MCF 10A (cell line): ENCODE measurements around the gene DPP3. TPM values are rescaled to one million over a fixed set of nuclear protein-coding genes. Genes with fewer than 3 reads are reported as not detected.

Experiments
- BruUV-seq: library from RNA; stranded (reverse); fragments of 400-500 nt; replicated peaks from 2 replicates; lab custom pipeline; 2021; lab: Mats Ljungman, UMichigan
- CTCF ChIA-PET: fragments of 300-600 bp; sonication (Branson Sonifier 250); formaldehyde crosslinking; extraction: SDS; loops from one replicate; lab custom pipeline; 2021; ENCODE audit warnings: antibody characterized with exemption, inconsistent platforms; lab: Yijun Ruan, JAX
- POLR2A ChIA-PET: fragments of 300-600, 350-650 bp; sonication (Branson Sonifier 250); formaldehyde crosslinking; extraction: SDS; loops from one replicate; lab custom pipeline; 2020; ENCODE audit warnings: antibody characterized with exemption, inconsistent platforms; lab: Yijun Ruan, JAX
- DNase-seq: peaks from one replicate; pipeline ENCODE4 v3.0.0-alpha.2; 2018; ENCODE audit not compliant: unreplicated experiment
- H3K27ac Mint-ChIP-seq: one replicate; pipeline ENCODE4 v1.8.0; 2022; ENCODE audit warnings: mild to moderate bottlenecking, low read depth, mixed read lengths; ENCODE audit not compliant: unreplicated experiment
- H3K27me3 Mint-ChIP-seq: one replicate; pipeline ENCODE4 v1.8.0; 2022; ENCODE audit warnings: mixed read lengths; ENCODE audit not compliant: insufficient read depth, unreplicated experiment
- H3K36me3 Mint-ChIP-seq: one replicate; pipeline ENCODE4 v1.8.0; 2022; ENCODE audit warnings: mild to moderate bottlenecking, moderate library complexity, mixed read lengths; ENCODE audit not compliant: insufficient read depth, unreplicated experiment
- H3K4me1 Mint-ChIP-seq: one replicate; pipeline ENCODE4 v1.8.0; 2022; ENCODE audit warnings: mixed read lengths; ENCODE audit not compliant: insufficient read depth, unreplicated experiment
- H3K4me3 Mint-ChIP-seq: one replicate; pipeline ENCODE4 v1.8.0; 2022; ENCODE audit warnings: mild to moderate bottlenecking, moderate library complexity, mixed read lengths; ENCODE audit not compliant: unreplicated experiment
- H3K9me3 Mint-ChIP-seq: one replicate; pipeline ENCODE4 v1.8.0; 2022; ENCODE audit warnings: mixed read lengths; ENCODE audit not compliant: unreplicated experiment
- intact Hi-C: fragments of 100-400 bp; cut with micrococcal nuclease; formaldehyde crosslinking; loops from 2 replicates; pipeline ENCODE4 v1.14.1; 2022
- total RNA-seq: library from RNA; stranded (reverse); gene quantifications from 2 replicates; pipeline ENCODE4 v1.2.3, GENCODE V29; 2022
- TF ChIP-seq, protein P1 (sequence below): fragments of 200-600 bp; IDR thresholded peaks from one replicate; pipeline ENCODE4 v1.8.0; 2022; ENCODE audit warnings: antibody characterized with exemption, mild to moderate bottlenecking; ENCODE audit not compliant: unreplicated experiment

The DPP3 gene
- total RNA-seq, 1 experiment from 2014 or later = 40.9 TPM

GRCh38 chr11:66473608-66474515, 6.4 kb upstream of the DPP3 start:
- Mint-ChIP-seq H3K27ac (no peak overlapping the region), H3K4me3 (no peak overlapping the region), H3K27me3 (no peaks in the 10 kb centered on the region), H3K36me3 (peaks cover 27% of the 10 kb centered on the region), H3K9me3 (no peaks in the 10 kb centered on the region), H3K4me1 (peaks cover 13% of the 10 kb centered on the region)
- CTCF ChIA-PET = interaction anchor here (0.6 kb wide), 1 partner anchor 34 kb away, joined by 3 read pairs; no protein-coding TSS in a partner anchor
- no peak for DNase-seq
- POLR2A ChIA-PET = interaction anchor here (0.6 kb wide), 3 partner anchors 119 to 1140 kb away, joined by 3 to 5 read pairs (median 3); partner anchors contain the start of gene DPF2
- TF ChIP-seq, protein P1, sequence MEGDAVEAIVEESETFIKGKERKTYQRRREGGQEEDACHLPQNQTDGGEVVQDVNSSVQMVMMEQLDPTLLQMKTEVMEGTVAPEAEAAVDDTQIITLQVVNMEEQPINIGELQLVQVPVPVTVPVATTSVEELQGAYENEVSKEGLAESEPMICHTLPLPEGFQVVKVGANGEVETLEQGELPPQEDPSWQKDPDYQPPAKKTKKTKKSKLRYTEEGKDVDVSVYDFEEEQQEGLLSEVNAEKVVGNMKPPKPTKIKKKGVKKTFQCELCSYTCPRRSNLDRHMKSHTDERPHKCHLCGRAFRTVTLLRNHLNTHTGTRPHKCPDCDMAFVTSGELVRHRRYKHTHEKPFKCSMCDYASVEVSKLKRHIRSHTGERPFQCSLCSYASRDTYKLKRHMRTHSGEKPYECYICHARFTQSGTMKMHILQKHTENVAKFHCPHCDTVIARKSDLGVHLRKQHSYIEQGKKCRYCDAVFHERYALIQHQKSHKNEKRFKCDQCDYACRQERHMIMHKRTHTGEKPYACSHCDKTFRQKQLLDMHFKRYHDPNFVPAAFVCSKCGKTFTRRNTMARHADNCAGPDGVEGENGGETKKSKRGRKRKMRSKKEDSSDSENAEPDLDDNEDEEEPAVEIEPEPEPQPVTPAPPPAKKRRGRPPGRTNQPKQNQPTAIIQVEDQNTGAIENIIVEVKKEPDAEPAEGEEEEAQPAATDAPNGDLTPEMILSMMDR = no peak
- intact Hi-C loops = no loop called here
- BruUV-seq = no TSS peak

GRCh38 chr11:66475349-66476172, 4.7 kb upstream of the DPP3 start:
- ChIA-PET POLR2A (interaction anchor here (0.6 to 1.1 kb wide), 2 partner anchors 8 to 11 kb away, joined by 3 read pairs; no protein-coding TSS in a partner anchor), CTCF (interaction anchor here (0.9 to 1.4 kb wide), 2 partner anchors 66 to 67 kb away, joined by 3 to 4 read pairs; no protein-coding TSS in a partner anchor)
- intact Hi-C loops = no loop called here
- Mint-ChIP-seq H3K4me1 (peaks cover 18% of the 10 kb centered on the region), H3K36me3 (peaks cover 35% of the 10 kb centered on the region), H3K27me3 (no peaks in the 10 kb centered on the region), H3K4me3 (no peak overlapping the region), H3K9me3 (no peaks in the 10 kb centered on the region), H3K27ac (no peak overlapping the region)
- no peak for DNase-seq
- TF ChIP-seq, protein P1 = no peak
- BruUV-seq = no TSS peak

DNA sequence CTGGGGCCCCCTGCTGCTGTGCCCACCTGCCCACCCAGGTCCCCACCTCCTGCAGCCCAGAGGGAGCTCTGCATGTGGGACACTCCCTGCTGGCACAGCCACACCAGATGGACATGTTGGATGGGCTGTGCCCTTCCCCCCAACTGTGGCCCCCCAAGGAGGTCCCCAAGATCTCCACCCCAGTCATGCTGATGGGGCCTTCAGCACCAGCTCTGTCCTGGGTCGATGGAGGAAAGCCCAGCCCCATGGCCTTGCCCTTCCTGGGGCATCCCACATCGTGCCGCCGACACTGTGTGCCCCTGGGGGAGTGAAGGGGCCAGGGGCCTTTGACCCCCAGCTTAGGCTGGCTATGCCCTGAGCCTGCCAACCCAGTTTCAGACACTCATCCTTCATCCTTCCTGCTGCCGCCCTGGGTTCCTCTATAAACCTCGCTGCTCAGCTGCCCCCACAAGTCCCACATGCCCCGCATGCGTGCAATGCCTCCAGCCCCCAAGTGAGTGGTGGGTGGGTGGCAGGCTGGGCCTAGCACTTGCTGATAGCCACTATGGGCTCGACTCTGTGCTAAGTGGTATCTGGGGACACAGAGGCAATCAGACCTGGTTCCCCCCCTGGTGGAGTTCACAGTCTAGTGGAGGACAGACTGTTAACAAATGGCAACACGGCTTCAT, 3.9 kb upstream of the DPP3 start:
- H3K27ac Mint-ChIP-seq = peak overlapping the region; percentile 29
- no TSS peak for BruUV-seq
- no peak overlapping the region for H3K4me3 Mint-ChIP-seq
- peaks cover 33% of the 10 kb centered on the region for H3K36me3 Mint-ChIP-seq
- no peaks in the 10 kb centered on the region for H3K9me3 Mint-ChIP-seq
- TF ChIP-seq, protein P1 = no peak
- POLR2A ChIA-PET = interaction anchor here (0.6 to 1.1 kb wide), 2 partner anchors 8 to 10 kb away, joined by 3 read pairs; no protein-coding TSS in a partner anchor
- intact Hi-C loops = no loop called here
- no peaks in the 10 kb centered on the region for H3K27me3 Mint-ChIP-seq
- H3K4me1 Mint-ChIP-seq = peaks cover 18% of the 10 kb centered on the region
- no peak for DNase-seq
- CTCF ChIA-PET = interaction anchor here (0.9 to 1.4 kb wide), 2 partner anchors 66 to 68 kb away, joined by 3 to 4 read pairs; no protein-coding TSS in a partner anchor
